ENCODE results near the gene AASS.

DNA sequence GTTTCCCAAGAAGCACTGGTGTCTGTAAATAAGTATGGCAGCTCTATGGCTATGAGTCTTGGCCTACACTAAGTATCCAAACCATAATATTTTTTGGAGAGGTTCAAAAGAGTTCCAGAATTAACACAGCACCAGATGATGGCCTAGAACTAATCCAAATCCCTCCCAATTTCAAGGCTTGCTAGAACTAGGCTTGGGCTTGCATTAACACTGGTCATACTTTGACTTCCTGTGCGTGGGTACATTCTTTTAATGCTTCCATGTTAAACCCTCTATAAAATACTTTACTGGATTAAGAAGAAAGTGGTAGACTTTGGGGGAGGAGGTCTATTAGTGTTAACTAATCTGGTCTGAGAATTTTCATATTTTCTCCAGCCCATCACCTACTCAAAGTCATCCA is 3.1 kb downstream of the AASS start:
- no peak for TF ChIP-seq POLR2AphosphoS5 (IDR thresholded peaks at IDR 0.05; ENCODE audit: low read depth, low read length)
- TF ChIP-seq, protein P1, sequence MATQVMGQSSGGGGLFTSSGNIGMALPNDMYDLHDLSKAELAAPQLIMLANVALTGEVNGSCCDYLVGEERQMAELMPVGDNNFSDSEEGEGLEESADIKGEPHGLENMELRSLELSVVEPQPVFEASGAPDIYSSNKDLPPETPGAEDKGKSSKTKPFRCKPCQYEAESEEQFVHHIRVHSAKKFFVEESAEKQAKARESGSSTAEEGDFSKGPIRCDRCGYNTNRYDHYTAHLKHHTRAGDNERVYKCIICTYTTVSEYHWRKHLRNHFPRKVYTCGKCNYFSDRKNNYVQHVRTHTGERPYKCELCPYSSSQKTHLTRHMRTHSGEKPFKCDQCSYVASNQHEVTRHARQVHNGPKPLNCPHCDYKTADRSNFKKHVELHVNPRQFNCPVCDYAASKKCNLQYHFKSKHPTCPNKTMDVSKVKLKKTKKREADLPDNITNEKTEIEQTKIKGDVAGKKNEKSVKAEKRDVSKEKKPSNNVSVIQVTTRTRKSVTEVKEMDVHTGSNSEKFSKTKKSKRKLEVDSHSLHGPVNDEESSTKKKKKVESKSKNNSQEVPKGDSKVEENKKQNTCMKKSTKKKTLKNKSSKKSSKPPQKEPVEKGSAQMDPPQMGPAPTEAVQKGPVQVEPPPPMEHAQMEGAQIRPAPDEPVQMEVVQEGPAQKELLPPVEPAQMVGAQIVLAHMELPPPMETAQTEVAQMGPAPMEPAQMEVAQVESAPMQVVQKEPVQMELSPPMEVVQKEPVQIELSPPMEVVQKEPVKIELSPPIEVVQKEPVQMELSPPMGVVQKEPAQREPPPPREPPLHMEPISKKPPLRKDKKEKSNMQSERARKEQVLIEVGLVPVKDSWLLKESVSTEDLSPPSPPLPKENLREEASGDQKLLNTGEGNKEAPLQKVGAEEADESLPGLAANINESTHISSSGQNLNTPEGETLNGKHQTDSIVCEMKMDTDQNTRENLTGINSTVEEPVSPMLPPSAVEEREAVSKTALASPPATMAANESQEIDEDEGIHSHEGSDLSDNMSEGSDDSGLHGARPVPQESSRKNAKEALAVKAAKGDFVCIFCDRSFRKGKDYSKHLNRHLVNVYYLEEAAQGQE (IDR thresholded peaks at IDR 0.05; ENCODE audit: insufficient read depth in 1 of 2, low read depth in 2 of 2, low read length in 2 of 2): no peak
- TF ChIP-seq SIN3A (IDR thresholded peaks at IDR 0.05; ENCODE audit: borderline replicate concordance, insufficient read depth, low read length): no peak
- no peak for TF ChIP-seq TAF1 (IDR thresholded peaks at IDR 0.05; ENCODE audit: borderline replicate concordance, insufficient read depth, low read length)
- no peak for TF ChIP-seq FOXP2 (optimal IDR thresholded peaks at IDR 0.05; ENCODE audit: borderline replicate concordance, extremely low read depth, extremely low read length, insufficient read depth)
